ENCODE results near the gene RAC3. TPM values are rescaled to one million over a fixed set of nuclear protein-coding genes. Genes with fewer than 3 reads are reported as not detected.

The RAC3 gene
- total and polyA plus RNA-seq, 2 experiments from 2014 or later, result 9.9 to 73.7 TPM

DNA sequence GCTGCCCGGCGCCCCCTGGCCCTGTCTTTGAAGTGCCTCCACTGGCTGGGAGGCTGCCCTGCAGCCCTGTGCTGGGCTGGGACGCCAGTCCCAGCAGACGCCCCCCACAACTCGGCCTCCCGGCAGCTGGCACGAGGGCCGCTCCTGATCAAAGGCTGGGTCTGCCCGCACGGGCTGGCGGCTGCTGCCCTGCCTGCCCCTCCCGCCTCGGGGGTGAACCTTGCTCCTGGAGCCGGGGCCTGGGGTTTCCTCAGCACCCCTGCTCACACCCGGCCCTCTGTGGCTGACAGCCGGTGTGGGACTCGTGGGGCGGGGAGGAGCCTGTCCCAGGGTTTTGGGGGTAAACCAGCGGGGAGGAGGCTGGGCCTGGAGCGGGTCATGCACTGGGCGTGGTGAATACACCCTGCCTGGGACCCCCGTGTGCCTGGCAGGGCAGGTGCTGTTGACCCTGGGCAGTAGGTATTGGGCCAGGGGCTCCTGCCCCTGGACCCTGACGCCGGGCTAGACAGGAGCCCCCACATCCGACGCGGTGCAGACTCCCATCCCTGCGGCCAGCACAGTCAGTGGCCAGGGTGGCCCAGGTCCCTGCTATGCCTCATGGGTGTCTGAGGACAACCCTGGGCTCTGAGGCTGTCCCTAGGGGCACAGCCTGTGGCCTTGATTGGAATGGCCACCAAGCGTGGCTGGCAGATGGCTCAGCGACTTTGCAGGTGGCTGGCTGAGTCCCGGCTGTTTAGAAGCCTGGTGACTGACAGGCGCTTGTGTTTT is 30.5 kb upstream of the RAC3 start:
- no peaks in the 10 kb centered on the region for H3K27me3 ChIP-seq
- TF ChIP-seq, protein P1, sequence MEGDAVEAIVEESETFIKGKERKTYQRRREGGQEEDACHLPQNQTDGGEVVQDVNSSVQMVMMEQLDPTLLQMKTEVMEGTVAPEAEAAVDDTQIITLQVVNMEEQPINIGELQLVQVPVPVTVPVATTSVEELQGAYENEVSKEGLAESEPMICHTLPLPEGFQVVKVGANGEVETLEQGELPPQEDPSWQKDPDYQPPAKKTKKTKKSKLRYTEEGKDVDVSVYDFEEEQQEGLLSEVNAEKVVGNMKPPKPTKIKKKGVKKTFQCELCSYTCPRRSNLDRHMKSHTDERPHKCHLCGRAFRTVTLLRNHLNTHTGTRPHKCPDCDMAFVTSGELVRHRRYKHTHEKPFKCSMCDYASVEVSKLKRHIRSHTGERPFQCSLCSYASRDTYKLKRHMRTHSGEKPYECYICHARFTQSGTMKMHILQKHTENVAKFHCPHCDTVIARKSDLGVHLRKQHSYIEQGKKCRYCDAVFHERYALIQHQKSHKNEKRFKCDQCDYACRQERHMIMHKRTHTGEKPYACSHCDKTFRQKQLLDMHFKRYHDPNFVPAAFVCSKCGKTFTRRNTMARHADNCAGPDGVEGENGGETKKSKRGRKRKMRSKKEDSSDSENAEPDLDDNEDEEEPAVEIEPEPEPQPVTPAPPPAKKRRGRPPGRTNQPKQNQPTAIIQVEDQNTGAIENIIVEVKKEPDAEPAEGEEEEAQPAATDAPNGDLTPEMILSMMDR (IDR thresholded peaks at IDR 0.05; ENCODE audit: low read depth, low read length), result no peak
- no peak overlapping the region for H3K4me3 ChIP-seq
- no peaks in the 10 kb centered on the region for H3K9me3 ChIP-seq (ENCODE audit: low read depth)
- no peaks in the 10 kb centered on the region for H3K4me1 ChIP-seq (ENCODE audit: low read depth)
- no peaks in the 10 kb centered on the region for H3K36me3 ChIP-seq
- no peak overlapping the region for H3K27ac ChIP-seq
- DNase-seq (ENCODE audit: low read depth in 1 of 2, low spot score in 1 of 2), result no peak

DNA sequence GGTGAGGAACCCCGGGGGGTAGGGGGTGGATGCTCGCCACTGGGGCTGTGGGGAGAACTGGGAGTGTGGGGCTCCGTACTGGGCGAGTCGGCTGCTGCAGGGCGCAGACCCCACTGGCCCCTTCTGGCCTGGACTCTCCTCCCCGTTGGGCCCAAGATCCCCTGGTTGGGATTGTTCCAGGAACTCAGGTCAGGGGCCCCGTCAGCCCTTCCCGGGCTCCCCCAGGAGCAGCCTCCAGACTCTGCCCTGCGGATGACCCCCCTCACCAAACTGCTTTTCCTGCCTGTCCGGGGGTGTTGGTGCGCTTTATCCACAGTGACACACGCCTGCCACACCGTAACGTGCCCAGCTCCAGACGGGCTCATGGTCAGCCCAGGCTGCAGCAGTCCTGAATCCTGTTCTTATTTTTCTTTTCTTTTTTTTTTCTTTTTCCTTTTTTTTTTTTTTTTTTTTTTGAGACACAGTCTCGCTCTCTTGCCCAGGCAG is 29.9 kb upstream of the RAC3 start:
- no peak for DNase-seq (ENCODE audit: low read depth in 1 of 2, low spot score in 1 of 2)
- Histone ChIP-seq H3K4me3 (no peak overlapping the region), H3K27ac (no peak overlapping the region), H3K27me3 (no peaks in the 10 kb centered on the region), H3K36me3 (no peaks in the 10 kb centered on the region), H3K9me3 (ENCODE audit: low read depth) (no peaks in the 10 kb centered on the region), H3K4me1 (ENCODE audit: low read depth) (no peaks in the 10 kb centered on the region)
- TF ChIP-seq, protein P1 (IDR thresholded peaks at IDR 0.05; ENCODE audit: low read depth, low read length), result no peak

DNA sequence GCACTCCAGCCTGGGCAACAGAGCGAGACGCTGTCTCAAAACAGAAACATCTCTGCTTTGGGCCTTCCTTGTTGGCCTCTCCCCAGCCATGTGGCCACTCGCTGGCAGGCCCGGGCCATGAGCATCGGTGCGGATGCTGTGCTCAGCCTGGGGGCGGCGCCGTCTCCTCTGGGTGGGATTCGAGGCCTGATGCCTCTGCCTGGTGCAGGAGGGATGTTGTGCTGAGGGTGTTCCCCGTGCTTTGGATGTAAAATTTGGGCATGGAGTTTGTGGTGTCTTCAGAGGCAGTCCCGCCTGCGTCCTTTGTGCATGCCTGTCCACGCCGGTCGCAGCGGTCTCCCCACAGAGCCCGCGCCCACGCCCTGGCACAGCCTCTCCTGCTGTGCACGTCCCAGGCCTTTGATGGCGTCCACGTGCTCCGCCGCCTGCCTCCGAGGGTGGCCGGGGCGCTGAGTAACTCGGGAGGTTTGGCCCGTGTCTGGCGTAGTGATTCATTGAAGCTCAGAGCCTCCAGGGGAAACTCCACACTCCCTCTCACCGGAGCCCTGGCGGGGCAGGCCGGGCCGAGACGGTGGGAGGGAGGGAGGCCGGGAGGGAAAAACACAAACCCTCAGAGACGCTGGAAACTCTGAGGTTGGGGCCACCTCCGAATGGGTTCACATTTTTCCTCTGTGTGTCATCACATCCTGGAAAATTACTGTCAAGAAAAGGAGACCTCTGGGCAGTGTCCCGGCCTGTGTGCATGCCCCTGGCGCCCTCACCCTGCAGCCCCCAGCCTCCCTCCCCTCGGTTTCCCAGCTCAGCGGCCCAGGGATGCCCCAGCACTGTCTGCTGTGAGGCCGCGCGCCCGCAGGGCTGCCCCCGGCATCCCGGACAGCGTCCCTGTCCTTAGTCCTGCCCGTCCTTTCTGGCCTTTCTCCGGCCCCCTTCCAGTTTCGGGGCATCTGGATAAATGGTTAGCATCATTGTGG is 27.8 kb upstream of the RAC3 start:
- no peaks in the 10 kb centered on the region for H3K27me3 ChIP-seq
- no peak overlapping the region for H3K4me3 ChIP-seq
- H3K27ac ChIP-seq, result no peak overlapping the region
- peak in 1 of 2 donors; percentile 96 for DNase-seq (ENCODE audit: low read depth in 1 of 2, low spot score in 1 of 2)
- H3K9me3 ChIP-seq (ENCODE audit: low read depth), result no peaks in the 10 kb centered on the region
- TF ChIP-seq, protein P1 (IDR thresholded peaks at IDR 0.05; ENCODE audit: low read depth, low read length), result no peak
- H3K36me3 ChIP-seq, result no peaks in the 10 kb centered on the region
- H3K4me1 ChIP-seq (ENCODE audit: low read depth), result no peaks in the 10 kb centered on the region

DNA sequence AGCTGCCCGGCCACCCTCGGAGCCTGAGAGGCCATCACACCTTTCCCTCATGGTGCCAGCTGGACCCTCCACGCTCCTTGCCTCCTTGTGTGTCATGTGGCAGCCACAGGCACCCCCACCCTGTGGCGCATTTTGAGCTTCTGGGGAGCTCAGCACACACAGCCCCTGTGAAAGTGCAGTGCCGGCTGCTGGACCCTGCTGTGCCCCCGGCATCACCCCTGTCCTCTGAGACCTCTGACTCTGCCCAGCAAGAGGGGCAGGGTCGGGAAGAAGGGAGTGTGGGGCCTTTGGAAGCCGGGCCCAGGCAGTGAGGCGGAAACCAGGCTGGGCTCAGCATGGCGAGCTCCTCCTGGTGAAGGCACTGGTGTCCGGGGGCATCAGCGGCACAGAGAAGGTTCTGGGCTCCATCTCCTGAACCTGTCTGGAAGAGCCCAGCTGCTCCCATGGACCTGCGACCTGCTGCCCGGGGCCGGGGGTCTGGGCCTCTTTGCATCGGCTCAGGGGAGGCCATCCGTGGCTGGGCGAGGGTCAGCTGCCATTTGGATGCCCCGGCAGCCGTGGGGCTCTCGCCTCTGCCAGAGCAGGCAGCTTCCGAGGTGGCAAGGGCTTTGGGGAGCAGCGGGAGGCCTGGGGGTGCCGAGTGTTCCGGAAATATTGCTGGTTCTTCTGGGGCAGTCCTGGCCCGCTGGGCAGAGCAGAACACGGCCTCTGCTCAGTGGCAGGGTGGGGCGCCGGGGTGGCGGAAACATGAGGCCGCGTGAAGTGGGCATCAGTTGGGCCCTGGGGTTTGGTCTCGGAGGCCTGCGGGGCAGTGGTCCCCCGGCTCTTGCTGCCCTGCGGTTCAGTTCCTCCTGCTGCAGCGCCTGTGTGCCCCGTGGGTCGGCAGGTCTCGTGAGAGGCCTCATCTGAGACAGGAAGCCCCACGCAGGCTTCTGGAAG is 26.7 kb upstream of the RAC3 start:
- H3K27me3 ChIP-seq, result no peaks in the 10 kb centered on the region
- H3K4me1 ChIP-seq (ENCODE audit: low read depth), result no peaks in the 10 kb centered on the region
- no peak overlapping the region for H3K27ac ChIP-seq
- H3K9me3 ChIP-seq (ENCODE audit: low read depth), result no peaks in the 10 kb centered on the region
- no peak for DNase-seq (ENCODE audit: low read depth in 1 of 2, low spot score in 1 of 2)
- no peaks in the 10 kb centered on the region for H3K36me3 ChIP-seq
- H3K4me3 ChIP-seq, result no peak overlapping the region
- TF ChIP-seq, protein P1 (IDR thresholded peaks at IDR 0.05; ENCODE audit: low read depth, low read length), result no peak
